NCI-H526 treated with DMSO at 0.1 percent for 48 hours (cell line): ENCODE results near the gene BCAS1.
"Not testable (repeated sequence)": the region's sequence is repeated elsewhere in the genome, so short reads cannot be mapped to it uniquely, and the experiment has no call there.

Experiments
- DNase-seq: peaks from one replicate; lab custom pipeline; 2025; lab: John Stamatoyannopoulos, UW

BCAS1 gene

DNA sequence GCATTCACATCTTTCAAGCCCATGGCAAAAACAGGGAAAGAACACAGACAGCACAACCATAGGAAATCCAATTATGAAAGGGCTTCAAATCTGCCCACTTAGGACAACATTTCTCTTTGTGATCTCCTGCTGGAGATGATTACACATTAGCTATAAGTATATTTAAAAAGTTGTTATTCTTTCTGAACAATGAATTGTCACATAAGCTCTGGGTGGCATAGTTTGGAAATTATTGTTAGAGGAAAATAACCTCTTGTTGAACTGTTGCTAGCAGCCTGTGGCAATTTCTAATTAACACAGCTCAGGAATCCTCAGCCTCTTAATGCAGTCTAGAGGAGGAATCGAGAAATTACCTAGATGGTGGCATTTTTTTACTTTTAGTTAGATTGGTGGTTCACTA lies 54.9 kb downstream of the BCAS1 start:
- no peak for DNase-seq

DNA sequence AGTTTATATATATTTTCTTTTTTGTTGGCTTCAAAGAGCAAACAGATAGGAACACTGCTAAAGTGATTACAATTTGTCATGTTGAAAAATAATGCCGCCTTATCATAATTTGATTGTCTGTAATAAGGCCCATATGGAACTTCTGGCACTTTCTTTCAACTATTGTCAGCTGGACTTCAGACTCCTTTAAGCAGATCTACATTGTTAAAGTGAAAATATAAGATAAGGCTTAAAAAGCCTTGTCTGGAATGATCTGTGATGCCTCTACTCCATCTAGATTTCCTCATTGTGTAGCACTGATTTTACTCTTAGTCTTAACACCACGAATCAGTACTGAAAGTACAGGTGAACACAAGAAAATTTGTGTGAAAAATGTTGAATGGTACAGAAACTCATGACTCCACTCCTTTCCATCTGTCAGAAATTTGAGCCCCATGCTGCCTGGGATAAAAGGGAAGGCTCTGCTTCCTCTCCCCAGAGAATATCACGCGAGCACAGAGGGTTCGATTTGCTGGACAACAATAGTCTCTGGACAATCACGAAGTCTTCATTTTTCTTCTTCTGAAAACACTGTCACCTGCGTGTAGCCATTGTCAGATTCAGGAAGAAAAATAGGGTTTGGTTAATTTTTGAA lies 56.0 kb downstream of the BCAS1 start:
- DNase-seq = no peak

DNA sequence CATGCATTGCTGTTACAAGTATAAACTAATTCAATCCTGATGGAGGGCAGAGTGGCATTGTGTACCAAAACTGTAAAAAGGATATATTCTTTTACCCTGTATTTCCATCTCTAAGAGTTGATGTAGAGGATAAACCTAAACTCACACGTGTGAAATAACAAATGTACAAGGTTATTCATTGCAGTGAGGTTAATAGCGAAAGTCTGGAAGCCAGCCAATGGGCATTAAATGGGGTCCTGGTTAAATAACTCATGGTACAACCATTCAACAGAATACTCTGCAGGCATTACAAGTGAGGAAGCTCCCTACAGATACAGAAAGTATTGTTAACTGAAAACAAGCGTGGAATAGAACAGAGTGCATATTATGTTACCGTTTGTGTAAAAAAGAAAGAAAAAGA lies 56.9 kb downstream of the BCAS1 start:
- DNase-seq = no peak

DNA sequence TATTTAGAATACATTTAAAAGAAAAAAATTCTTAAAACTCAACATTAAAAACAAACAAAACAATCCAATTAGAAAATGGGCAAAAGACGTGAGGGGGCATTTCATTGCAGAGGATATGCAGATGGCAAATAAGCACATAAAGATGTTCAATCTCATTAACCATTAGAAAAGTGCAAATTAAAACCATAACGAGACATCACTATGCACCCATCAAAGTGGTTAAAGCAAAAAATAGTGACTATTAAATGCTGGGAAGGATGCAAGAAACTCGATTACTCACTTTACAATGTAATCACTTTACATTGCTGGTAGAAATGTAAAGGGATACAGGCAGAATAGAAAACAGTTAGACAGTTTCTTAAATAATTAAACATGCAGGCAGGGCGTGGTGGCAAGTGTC lies 59.0 kb downstream of the BCAS1 start:
- no peak for DNase-seq

DNA sequence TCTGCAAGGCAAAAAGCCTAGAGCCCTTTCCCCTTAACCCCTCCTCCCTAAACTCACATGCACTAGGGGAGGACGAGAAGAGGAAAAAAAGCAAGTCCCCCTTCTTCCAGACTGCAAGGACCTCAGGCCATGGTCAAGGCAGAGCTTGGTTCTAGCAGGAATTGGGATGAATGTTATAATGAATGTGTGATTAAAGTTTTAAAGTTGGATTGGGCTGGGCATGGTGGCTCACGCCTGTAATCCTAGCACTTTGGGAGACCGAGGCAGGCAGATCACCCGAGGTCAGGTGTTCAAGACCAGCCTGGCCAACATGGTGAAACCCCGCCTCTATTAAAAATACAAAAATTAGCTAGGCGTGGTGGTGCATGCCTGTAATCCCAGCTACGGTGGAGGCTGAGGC lies 64.2 kb downstream of the BCAS1 start:
- not testable (repeated sequence) for DNase-seq

DNA sequence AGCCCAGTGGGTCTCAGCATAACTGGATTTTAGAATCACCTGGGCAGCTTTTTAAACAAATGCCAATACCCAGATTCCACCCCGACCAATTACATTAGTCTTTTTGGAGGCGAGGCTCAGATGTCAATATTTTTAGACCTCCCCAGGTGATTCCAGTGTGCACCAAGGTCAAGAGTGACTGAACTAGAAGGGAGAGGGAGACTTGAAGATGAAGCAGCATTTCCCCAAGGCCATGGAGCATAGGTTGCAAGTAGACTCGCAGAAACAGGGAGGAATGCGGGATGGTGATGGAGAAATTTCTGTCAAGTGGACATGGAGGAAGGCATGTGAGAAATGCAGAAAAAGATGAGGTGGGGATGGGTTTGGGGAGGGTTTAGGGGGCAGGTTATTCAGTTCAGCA lies 64.9 kb downstream of the BCAS1 start:
- DNase-seq = no peak

DNA sequence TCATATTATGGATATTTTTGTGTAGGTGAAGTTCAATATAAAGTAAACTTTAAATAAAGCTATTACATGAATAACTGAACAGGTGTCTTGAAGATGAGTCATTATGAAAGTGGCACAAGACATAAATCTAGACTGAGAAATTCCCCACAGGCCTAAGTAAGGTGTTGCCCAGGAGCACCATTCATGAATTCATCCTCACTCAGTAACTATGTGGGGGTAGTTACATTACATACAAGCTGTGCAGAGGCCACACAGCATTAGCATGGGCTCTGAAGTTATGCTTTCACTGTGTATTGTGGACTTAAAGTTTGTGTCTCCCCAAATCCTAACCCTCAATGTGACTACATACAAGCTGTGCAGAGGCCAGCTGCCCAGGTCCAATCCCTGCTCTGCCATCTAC lies 65.9 kb downstream of the BCAS1 start:
- no peak for DNase-seq

DNA sequence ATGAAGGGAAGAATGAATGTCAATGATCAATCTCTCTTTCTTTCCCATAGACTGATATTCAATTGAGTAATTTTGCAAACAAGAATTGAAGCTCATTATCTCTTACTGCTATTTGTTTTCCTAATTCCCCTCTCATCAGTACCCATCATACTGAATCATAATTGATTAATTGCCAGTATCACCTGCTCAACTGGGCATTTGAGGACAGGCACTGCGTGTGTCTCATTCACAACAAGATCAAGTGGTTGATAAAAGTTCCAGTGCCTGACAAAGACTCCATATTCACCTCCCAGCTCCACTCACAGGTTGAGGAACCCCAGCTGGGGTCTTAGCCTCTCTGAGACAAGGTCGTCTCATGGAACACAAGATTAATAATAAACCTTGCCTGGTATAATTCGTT lies 67.7 kb downstream of the BCAS1 start:
- DNase-seq = no peak

DNA sequence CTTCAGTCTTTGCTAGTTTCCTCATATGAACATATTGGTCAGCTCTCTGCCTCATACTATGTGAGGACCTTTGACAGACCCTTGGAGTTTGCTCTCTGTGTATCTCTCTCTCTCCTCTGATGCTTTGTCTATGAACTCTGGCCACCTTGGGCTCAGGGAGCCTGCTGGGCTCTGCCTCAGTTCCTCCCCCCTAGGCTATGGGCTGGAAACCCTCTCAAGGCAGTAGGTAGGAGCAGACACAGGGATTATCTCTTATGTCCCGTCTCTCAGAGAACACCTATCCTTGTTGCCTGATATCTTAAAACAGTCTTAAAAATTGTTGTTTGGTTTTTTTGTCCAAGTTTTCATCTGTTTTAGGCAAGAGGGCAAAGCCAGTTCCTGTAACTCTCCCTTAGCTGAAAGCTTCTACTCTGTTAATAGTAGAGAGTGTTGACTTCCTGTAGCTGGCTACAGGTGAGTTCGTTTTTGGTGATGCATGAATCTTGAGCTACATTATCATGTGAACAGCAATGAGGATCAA lies 68.3 kb downstream of the BCAS1 start:
- no peak for DNase-seq

DNA sequence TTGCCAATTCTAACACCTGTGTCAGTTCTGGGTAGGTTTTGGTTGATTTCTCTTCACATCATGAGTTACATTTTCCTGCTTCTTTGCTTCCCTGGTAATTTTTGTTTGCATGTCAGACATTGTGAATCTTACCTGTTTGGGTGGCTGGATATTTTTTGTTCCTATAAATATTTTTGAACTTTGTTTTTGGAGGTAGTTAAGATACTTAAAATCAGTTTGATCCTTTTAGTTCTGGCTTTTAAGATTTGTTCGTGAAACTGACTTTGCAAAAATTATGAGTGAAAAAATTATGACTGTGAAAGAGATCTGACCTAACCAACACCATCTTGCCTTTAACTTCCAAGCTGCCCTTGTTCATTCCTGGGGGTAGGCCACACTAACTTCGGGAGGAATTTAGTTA lies 69.5 kb downstream of the BCAS1 start:
- DNase-seq = no peak

DNA sequence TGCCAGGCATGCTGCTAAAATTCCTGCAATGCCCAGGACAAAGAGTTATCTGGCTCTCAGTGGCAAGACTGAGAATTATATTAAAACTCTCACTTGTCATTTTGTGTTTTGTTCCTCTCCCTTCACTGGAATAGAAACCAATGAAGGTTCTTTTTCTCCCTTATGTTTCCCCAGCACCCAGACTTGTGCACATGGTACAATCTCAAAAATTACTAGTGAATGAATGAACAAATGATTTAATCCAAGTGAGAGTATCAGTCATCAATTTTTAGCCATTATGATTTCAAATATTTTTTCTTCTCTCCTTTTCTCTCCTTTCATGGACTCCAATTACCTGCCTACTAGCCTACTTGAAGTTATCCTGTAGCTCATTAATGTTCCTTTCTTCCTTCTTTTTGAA lies 70.1 kb downstream of the BCAS1 start:
- no peak for DNase-seq

DNA sequence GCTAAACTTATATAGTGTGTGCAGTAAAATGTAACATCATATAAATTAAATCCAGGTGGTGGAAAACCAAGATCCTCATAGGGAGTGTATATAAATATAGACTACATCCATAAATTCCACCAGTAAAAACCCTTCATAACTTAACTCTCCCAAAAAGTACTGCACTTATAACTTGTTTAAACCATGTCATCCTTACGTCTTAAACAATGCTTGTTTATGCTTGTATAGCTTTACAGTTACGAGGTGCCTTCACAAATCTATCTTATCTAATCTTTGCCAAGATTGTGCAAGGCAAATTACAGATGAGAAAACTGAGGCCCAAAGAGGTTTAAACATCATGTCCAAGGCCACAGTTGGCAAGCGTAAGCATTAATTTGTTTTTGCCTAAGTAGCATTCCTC lies 71.3 kb downstream of the BCAS1 start:
- DNase-seq = no peak

DNA sequence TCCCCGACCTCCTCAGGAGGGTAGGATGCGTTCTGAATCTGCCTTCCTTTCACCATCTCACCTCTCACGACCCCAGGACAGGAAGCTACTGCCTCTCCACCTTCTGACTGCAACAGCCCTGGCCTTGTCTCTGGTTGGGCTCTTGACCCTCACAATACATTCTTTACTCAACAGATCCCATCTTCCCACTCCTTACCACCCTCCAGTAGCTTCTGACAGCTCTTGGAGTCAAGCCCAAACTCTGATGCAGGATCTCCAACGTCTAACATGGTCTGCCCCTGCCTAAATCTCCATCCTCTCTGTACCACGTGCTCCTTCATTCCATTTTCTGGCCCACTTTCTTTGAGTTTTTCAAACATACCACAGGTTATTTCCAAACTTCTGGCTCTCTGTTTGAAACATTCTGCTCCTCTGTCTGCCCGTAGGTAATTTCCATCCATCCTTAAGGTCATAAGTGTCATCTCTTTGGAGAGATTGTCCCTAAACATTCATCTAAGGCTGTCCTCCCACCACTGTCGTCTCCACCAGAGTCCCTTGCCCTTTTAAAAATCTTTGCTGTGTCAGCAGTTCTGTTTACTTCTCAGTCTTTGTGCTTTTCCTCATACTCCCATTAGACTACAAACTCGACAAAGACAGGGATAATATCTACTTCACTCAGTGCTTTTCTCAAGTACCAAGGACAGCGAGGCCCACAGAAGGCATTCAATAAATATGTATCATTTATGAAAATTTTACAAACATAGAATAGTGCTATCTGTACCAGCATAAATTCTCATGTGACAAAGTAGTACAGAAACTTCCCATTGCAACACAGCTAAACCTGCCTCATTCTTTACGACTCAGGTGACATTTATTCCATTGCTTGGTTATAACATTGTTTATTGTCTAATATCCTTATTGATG lies 73.6 kb downstream of the BCAS1 start:
- DNase-seq = no peak

DNA sequence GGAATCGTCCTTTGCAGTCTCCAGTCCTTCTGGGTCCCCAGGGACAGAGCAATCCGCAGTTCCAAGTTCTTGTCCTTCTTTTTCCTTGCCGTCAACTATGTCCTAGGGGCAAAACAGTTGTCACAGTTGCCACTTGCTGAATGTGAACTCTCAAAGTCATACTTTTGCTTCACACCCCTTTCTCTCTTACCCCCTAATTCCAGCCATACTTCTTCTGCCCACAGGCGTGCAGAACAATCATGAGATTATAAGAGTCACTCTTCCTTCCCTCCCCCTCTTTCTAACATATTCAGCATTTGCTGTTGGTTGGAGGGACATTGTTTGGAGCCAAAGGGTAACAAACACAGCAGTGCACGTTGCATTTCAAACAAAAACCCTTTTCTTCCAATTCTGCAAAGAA lies 74.4 kb downstream of the BCAS1 start:
- no peak for DNase-seq

DNA sequence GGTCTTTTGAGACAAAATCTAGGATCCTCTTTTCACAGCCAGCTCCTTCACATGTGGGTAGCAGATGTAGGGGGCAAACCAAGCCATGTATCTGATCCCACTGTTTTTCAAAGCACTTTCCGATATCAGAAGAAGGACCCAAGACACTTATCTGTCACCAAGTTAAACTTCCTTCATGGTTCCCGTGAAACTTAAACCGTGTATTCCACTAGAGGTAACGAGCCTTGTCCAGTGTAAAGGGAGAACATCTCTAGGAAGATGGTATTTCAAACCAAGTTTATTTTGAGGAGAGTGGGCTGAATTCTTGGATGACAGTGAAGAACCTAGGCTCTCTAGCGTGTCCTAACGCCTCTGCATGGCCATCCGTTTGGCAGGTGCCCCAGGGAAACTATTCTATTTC lies 76.3 kb downstream of the BCAS1 start:
- no peak for DNase-seq

DNA sequence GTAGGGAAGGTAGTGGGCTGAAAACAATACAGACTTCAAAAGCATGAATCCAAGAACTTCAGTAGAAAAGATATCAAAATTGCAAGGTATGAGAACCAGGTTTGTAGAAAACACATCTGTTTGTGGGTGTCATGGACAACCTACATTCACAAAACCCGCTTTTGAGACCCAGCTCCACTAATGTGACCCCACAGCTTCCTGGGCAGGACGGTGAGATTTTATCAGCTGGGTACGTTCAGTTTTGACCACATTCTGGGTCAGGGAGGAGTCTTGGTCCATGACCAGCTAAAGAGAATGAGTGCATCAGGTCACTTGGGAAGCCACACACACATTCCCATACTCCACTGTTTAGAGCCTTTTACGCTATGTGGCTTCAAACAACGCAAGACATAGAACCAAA lies 77.1 kb downstream of the BCAS1 start:
- no peak for DNase-seq

DNA sequence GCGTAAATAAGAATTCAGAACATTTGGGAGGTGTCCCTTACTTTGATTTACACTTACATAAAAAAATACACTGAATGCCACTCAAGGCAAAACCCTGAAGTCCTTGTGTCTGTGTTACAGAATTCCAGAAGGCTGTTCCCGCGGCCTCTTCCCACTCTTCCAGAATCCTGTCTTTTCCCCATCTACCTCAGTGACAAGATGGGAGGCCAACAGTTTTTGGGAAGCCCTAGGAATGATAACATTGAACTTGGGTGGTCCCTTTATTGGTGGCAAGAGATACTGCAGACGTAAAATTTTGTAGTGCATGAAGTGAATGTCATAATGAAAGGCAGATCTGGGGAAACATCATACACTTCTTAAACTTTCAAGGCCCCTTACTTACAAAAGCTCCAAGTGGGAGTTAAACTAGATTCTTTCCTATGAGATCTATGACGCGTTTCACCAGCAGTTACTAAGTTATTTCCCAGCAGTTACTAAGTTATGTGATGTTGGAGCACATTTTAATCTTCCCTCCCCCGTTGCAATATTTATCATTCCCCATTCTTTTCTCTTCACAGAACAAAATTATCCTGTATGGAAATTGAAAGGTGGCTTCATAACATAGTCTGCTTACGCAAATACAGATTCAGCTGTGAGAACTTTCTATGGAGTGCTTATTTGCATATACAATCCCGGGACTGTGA lies 79.5 kb downstream of the BCAS1 start:
- peak; percentile 88 for DNase-seq

DNA sequence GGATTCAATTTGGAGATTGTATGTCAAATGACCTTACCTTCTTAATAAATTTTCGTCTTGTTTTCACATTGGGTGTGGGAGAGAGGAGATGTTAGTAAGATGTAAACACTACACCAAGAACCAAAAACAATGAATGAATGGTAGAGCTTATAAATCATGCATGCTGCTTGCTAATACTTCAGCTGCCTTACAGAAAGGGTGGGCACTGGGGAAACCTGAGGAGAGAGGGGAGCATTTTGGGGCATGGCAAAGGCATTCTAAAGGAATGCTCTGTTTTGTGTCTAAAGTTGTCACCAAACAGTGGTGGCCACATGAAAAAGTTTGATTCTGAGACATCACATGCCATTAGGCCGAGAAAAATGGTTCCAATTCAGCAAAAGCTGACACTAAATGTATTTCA lies 80.4 kb downstream of the BCAS1 start:
- DNase-seq = no peak

DNA sequence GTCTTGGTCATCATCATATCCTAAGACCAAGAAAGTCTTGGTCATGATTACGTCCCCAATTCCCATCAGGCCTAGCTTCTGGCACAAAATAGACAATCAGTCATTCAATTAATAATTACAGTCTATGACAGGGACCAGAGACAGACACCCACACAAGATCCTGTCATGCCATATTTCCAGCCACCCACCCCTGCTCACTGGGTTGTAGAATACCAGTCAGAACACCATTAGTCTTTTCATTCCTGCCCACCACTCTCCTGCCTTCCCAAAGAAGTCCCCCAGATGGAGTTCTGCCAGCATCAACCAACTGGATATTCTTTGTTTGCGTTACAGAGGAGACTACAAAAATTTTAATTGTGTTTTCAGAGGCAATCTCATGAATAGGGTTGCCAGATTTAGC lies 81.0 kb downstream of the BCAS1 start:
- no peak for DNase-seq

DNA sequence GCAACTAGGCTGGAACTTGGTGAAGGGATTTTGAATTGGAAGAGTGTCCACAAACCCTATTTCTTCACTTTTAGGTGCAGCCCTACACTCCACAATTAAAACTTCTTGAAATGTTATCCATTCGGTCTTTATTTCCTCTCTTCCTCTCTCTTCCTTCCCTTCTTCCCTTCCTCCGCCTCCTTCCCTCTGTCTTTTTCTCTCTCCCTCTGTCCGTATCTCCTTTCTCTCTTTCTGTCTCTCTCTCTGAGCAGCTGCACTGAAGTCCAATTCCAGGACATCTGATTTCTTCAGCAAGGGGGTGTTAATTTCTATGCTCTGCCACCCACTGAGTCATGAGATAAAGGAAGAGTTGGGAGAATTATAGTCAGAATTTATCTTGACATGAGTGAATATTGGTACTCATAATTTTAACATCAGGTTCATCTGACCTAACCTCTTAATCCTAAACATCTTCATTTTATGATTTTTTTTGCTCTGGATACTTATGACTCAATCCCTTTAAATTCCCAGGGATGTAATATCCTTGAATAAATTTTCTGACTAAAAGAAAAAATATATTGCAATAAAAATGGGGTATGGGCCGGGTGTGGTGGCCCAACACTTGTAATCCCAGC lies 84.2 kb downstream of the BCAS1 start:
- DNase-seq = no peak

DNA sequence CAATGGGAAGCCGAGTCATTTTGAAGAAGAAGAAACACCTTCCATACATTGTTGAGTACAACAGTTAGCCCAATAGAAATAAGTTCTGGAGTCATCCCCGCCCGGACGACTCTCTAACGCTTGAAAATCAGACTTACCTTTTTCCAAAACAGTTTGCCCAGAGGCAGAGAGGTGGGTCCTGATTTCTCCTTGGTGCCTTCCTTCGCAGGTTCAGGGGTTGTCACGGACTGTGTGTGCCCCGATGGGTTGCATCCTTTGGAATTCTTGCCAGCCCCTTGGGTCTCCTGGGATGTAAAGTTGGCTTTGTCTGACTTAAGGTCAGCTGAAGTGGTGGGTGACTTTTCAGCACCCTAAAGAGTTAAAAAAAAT lies 85.3 kb downstream of the BCAS1 start:
- DNase-seq = no peak

DNA sequence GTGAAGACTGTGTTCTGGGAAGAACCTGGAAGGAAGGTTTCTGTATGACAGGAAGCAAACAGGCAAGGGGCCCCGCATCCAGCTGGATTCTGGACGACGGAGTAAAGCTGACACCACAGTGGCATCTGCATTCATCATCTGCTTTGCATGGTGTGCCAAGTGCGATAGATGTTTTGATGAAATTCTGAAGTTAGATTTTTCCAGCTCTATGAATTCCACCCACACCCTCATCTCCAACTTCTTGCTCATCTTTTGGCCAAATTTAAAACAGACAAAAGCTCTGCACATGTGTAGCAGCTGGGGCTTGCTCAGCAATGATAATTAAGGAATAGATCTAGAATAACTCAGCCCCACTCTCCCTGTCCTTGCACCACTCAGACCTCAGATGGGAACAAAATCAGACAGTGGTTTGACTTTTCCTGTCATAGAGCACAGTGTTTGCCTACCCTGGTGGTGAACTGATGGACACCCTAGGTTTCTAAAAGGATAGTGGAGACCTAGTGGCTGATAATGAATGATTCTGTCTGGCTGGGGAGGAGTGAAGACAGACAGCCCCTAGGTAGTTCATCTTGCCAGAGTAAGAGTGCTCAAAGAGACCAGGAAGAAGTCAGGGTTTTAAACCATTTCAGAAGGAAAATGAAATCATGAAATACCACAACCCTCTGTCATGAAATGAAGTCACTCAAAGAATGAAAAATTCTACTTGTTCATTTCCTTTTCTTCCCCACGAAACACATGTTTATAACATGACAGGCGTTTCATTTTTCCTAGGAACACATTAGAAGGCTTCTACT lies 85.8 kb downstream of the BCAS1 start:
- no peak for DNase-seq
